ENCODE measurements around the gene ABR. TPM values are rescaled to one million over a fixed set of nuclear protein-coding genes. Genes with fewer than 3 reads are reported as not detected.
"Not testable (repeated sequence)": the region's sequence is repeated elsewhere in the genome, so short reads cannot be mapped to it uniquely, and the experiment has no call there.

Gene ABR
- total RNA-seq, 1 donor from 2014 or later, result 62.5 TPM

DNA sequence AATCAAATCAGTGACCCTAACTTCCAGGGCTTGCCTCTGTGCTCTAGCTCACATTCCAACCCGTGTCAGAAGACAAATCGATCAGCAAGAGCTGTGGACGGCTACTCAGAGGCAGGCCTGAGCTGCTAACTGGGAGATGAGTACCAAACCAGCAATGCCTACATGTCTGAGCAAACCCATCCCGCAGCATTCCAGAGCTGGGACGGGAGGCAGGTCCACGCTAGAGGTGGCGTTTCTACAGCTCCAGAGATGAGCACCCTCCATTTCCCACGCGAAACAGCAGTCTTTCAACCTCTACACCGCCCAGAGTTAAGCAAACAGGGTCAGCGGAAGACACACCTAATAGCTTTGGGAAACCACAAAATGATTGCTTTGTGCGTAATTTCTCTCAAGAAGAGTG lies 206.7 kb downstream of the ABR start:
- DNase-seq (ENCODE audit: extremely low read depth, low read depth, low spot score), result no peak

- not testable (repeated sequence) for DNase-seq (ENCODE audit: extremely low read depth, low read depth, low spot score)
These were observed 207.9 kb downstream of the ABR start for GRCh38 chr17:971861-972260.

- DNase-seq (ENCODE audit: extremely low read depth, low read depth, low spot score), result no peak
These were observed 209.4 kb downstream of the ABR start for GRCh38 chr17:970364-970763.

DNA sequence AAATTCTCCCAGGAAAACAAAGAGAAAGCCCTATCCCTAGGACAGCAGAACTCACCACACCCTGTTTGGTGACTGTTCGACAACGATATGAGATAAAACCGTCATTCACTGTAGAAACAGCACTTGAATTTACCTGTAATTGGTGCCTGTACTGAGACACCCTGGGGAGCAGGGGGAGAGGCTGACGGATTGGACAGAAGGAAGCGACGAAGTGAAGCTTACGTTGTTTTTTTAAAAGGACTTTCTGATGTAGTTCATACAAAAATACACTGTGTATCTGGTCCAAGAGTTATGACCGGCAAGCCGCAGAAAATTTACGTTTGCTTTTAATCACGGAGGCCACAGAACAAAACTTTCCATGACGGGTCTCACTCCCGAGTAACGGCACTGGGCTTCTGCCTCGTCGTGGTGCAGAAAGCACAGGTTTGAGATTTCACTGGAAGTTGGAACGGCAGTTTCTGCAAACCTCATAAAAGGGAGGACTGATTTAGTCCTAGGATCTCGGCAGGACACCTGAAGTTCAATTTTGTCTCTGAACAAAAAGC lies 209.9 kb downstream of the ABR start:
- no peak for DNase-seq (ENCODE audit: extremely low read depth, low read depth, low spot score)

DNA sequence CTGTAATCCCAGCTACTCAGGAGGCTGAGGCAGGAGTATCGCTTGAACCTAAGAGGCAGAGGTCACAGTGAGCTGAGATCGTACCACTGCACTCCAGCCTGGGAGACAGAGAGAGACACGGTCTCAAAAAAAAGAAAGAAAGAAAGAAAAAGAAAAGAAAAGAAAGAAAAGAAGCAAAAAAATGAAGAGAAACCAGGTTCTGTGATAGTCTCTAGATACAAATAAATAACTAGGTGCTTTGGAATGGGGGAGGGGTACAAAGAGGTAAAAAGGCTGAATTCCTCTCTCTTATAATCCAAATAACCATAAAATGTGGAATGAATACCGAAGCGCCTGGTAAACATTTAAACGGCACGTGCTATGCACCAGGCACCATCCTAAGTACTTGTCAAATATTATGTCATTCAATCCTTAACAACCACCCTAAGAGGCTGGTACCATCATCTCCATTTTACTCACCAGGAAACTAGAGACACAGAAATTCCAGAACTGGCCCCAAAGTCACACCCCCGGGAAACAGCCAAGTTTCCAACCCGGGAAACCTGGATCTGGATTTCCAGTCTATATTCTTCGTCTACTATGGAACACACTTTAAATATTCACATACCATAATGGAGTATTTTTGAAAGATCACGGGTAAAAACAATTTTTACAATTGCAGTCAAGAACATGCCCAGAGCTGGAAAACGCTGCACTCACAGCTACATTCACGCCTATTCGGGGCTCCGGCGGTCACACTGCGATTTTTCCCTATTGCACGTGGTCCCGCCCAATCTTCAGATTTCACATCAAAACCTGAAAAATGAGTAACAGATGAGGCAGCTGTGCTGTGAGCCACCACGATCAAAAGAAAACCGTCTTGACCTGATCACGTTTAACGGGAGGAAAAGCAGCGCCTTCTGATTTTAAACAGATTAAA lies 210.7 kb downstream of the ABR start:
- DNase-seq (ENCODE audit: extremely low read depth, low read depth, low spot score), result no peak

GRCh38 chr17:967122-967521 lies 212.7 kb downstream of the ABR start:
- no peak for DNase-seq (ENCODE audit: extremely low read depth, low read depth, low spot score)

DNA sequence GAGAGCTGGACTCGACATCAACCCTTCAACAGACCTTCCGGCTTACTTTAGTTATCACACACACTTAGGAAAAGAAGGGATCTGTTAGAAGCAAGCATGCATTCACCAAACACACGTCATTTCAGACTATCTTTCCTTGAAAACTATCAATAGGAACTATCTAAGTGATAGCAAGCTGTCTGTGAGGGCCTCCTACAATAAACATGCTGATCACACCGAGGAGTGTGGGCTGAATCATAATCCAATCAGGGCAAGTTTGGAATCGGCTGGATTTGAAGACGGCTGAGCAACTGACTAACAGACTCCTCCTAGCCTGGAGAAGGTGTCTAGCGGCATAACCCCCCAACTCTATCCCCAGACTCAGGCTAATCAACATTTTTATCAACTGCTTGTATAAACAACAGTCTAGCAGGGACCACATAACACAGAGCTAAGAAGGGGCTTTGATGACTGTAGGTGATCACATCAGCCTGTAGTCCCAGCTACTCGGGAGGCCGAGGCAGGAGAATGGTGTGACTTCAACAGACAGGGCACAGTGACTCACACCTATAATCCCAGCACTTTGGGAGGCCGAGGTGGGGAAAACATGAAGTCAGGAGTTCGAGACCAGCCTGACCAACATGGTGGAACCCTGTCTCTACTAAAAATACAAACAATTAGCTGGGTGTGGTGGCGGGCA lies 214.3 kb downstream of the ABR start:
- no peak for DNase-seq (ENCODE audit: extremely low read depth, low read depth, low spot score)

- no peak for DNase-seq (ENCODE audit: extremely low read depth, low read depth, low spot score)
These were observed 214.9 kb downstream of the ABR start for GRCh38 chr17:964876-965275.

DNA sequence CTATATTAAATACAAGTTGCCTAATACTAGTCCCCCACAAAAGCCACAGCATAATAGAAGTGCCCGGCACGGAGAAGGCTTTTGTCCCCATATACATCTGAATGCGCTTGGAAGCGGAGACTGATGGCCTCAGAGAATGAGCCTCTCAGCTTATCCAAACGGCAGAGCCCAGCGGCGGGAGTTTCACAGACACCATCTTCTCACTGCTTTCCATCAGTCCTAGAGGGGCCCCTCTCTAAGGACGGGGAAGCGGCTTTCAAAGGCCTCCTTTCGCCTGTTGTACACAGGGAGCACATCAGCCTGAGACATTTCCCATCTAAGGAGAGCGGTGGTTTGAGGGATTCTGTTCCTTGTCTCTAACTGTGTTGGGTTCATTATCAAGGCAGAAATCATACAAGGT lies 217.1 kb downstream of the ABR start:
- no peak for DNase-seq (ENCODE audit: extremely low read depth, low read depth, low spot score)

DNA sequence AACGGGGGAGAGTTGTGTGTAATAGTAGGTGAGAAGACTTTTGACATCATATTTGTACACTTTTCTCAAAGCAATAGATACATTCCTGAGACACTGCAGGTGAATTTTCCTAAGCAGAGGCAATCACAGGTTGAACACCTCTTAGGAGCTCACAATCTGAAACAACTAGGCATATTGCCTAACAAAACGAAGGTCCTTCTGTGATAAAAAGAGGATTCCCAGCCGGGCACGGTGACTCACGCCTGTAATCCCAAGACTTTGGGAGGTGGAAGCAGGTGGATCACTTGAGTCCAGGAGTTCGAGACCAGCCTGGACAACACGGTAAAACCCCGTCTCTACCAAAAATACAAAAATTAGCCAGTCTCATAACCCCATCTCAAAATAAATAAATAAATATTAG lies 217.6 kb downstream of the ABR start:
- DNase-seq (ENCODE audit: extremely low read depth, low read depth, low spot score), result no peak

GRCh38 chr17:958712-959451 lies 220.9 kb downstream of the ABR start:
- no peak for DNase-seq (ENCODE audit: extremely low read depth, low read depth, low spot score)

- DNase-seq (ENCODE audit: extremely low read depth, low read depth, low spot score), result no peak
These were observed 221.8 kb downstream of the ABR start for GRCh38 chr17:957856-958421.

DNA sequence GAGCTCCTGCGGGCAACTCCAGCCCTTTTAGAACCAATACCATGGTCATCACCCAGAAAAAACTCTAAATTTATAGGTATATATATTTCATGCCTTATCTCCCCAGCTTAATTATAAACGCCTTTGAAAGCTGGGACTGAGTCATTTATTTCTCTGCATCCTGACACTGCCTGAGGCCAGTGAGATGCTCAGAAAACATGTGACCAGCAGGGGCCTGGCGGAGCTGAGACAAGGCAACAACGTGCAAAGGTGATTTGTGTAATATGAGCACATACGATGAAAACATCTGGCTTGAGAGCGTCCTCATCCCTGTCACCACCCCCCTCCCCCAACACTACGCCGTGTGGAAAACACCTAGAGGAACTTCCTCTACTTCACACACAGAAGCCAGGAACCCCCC lies 222.9 kb downstream of the ABR start:
- no peak for DNase-seq (ENCODE audit: extremely low read depth, low read depth, low spot score)

DNA sequence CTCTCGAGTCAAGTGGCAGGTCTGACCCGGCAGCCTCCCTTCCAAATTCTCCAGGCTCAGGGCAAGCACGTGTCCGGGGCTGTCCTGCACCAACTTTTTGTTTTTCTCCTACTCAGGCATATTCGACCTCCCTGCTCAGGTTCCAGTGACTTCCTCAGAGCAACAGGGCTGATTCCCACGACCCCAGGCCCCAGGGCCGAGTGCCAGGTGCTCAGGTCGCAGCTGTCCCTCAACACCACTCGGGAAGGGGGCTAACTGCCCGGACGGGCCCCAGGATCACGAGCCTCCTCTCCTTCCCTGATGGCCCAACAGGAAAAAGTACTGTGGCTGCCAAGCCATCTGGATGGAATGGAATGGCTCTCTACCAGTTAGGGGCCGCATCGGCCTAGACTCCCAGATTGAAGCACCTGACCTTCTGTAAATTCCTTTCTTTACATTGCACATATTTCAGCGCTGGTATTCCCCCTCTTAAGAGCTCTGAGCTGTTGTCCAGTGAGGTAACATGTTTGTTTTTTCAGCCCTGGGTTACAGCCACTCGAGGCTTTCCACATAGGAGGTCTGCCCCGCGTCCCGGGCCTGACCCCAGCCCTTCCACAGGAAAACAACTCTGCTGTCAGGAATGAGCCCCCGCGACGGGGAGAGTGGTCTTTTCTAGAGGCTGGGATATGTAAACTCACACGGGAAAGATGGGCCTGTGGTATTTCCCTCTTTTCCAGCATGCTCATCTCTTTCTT lies 225.2 kb downstream of the ABR start:
- peak; percentile 68 for DNase-seq (ENCODE audit: extremely low read depth, low read depth, low spot score)

- DNase-seq (ENCODE audit: extremely low read depth, low read depth, low spot score), result no peak
These were observed 226.0 kb downstream of the ABR start for GRCh38 chr17:953767-954166.

Other genes starting within 250 kb of the ABR start
- 26.9 and 55.7 TPM in 2 replicates for gene NXN, start 200.2 kb downstream of the ABR start, total RNA-seq
- gene TIMM22, start 182.9 kb downstream of the ABR start, total RNA-seq, result 21.6 and 22.9 TPM in 2 replicates
- not detected in 2 replicates for gene BHLHA9, start 90.5 kb upstream of the ABR start, total RNA-seq
- gene TRARG1, start 99.7 kb upstream of the ABR start, total RNA-seq, result not detected in 2 replicates
- gene YWHAE, start 220.2 kb upstream of the ABR start, total RNA-seq, result 1,081 and 1,114 TPM in 2 replicates

Measured in glomerular endothelial cell (primary cell).